Astrocyte of the cerebellum (primary cell): ENCODE measurements around the gene ASF1B.

Source experiments
- DNase-seq: peaks from one replicate; pipeline ENCODE4 v3.0.0-alpha.2; 2011; ENCODE audit warnings: low read depth
- H3K4me3 ChIP-seq: 2 replicates; pipeline ENCODE4 v1.5.1; 2011; ENCODE audit warnings: mild to moderate bottlenecking, low read depth, low read length, moderate library complexity
- in situ Hi-C: cut with HindIII; loops from 2 replicates; pipeline ENCODE4 v1.10.0; 2017; ENCODE audit warnings: low sequenced_read_pairs
- TF ChIP-seq, protein P1 (sequence below): IDR thresholded peaks from 2 replicates; pipeline ENCODE4 v1.5.1; 2012; ENCODE audit warnings: low read length, low read depth, moderate library complexity, mild to moderate bottlenecking; ENCODE audit errors: missing control alignments

Gene ASF1B

GRCh38 chr19:14160017-14160703, 23.8 kb upstream of the ASF1B start:
- TF ChIP-seq, protein P1, sequence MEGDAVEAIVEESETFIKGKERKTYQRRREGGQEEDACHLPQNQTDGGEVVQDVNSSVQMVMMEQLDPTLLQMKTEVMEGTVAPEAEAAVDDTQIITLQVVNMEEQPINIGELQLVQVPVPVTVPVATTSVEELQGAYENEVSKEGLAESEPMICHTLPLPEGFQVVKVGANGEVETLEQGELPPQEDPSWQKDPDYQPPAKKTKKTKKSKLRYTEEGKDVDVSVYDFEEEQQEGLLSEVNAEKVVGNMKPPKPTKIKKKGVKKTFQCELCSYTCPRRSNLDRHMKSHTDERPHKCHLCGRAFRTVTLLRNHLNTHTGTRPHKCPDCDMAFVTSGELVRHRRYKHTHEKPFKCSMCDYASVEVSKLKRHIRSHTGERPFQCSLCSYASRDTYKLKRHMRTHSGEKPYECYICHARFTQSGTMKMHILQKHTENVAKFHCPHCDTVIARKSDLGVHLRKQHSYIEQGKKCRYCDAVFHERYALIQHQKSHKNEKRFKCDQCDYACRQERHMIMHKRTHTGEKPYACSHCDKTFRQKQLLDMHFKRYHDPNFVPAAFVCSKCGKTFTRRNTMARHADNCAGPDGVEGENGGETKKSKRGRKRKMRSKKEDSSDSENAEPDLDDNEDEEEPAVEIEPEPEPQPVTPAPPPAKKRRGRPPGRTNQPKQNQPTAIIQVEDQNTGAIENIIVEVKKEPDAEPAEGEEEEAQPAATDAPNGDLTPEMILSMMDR: no peak
- H3K4me3 ChIP-seq: no peak overlapping the region
- no peak for DNase-seq
- in situ Hi-C loops: no loop called here

- DNase-seq: no peak
- H3K4me3 ChIP-seq: no peak overlapping the region
- TF ChIP-seq, protein P1: no peak
- in situ Hi-C loops: no loop called here
Observed at GRCh38 chr19:14159059-14159458, 22.7 kb upstream of the ASF1B start.

GRCh38 chr19:14158276-14159023, 22.1 kb upstream of the ASF1B start:
- H3K4me3 ChIP-seq: no peak overlapping the region
- DNase-seq: no peak
- TF ChIP-seq, protein P1: no peak
- in situ Hi-C loops: no loop called here

DNA sequence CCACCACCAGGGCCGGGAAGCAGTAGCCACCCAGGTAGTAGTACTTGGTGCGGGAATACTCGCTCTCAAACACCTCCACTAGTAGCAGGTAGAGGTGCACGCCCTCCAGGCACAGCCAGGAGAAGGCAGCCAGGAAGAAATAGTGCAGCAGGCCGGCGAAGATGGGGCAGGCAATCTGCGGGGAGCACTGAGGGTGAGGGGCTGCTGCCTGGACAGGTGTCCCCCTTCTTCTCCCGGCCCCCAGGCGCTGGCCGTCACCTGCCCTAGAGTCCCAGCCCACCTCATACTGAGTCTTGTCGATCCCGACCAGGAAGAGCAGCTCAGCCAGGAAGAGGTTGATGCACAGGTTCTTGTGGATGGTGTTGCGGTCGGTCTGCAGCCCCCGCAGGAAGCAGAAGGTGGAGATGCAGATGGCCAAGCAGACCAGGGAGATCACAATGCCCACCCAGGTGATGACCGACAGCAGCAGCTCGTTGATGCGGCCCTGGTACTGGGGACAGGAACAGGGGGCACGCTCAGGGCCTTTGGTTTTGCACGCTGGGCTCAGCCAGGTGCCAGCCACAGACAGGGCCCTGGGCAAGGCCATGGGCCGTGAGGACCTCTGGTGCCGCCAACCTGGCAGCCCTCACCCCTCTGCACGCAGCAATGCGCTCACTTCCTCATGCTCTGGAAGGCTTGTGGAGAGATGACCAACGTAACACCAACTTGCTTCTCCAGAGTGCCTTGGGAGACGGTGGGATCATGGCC, 20.8 kb upstream of the ASF1B start:
- H3K4me3 ChIP-seq: no peak overlapping the region
- TF ChIP-seq, protein P1: no peak
- in situ Hi-C loops: no loop called here
- no peak for DNase-seq

GRCh38 chr19:14156122-14156521, 19.7 kb upstream of the ASF1B start:
- H3K4me3 ChIP-seq: no peak overlapping the region
- TF ChIP-seq, protein P1: no peak
- in situ Hi-C loops: no loop called here
- no peak for DNase-seq

DNA sequence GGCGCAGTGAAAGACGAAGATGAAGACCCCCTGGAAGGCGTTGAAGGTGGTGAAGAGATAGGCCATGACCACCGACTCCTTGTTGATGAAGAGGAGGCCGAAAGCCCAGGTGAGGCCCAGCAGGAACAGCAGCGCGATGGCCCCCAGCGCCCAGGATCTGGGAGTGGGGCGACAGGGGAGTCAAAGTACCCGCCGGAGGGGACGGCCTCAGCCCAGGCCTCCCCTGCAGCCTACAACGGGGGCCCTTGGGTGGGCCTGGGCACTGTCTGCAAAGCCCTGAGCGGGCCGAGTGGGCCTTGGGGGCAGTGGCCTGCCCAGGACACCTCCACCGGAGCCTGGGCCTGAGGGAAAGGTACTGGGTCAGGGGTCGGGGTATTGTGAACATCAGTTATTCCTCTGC, 19.0 kb upstream of the ASF1B start:
- TF ChIP-seq, protein P1: no peak
- in situ Hi-C loops: no loop called here
- H3K4me3 ChIP-seq: no peak overlapping the region
- no peak for DNase-seq
